ENCODE data around the gene UTP14C.

DNA sequence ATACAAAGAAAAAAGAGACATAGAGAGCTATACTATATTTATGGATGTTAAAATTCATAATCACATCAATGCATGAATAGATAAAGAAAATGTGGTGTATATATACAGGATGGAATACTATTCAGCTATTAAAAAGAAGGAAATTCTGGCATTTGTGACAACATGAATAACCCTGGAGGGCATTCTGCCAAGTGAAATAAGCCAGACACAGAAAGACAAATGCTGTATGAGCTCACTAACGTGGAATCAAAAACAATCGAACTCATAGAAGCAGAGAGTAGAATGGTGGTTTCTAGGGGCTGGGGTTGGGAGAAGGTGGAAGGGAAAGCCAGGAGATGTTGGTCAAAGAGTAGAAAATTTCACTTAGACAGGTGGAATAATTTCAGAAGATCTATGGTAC is 24.0 kb downstream of the UTP14C start:
- TF ChIP-seq, protein P1, sequence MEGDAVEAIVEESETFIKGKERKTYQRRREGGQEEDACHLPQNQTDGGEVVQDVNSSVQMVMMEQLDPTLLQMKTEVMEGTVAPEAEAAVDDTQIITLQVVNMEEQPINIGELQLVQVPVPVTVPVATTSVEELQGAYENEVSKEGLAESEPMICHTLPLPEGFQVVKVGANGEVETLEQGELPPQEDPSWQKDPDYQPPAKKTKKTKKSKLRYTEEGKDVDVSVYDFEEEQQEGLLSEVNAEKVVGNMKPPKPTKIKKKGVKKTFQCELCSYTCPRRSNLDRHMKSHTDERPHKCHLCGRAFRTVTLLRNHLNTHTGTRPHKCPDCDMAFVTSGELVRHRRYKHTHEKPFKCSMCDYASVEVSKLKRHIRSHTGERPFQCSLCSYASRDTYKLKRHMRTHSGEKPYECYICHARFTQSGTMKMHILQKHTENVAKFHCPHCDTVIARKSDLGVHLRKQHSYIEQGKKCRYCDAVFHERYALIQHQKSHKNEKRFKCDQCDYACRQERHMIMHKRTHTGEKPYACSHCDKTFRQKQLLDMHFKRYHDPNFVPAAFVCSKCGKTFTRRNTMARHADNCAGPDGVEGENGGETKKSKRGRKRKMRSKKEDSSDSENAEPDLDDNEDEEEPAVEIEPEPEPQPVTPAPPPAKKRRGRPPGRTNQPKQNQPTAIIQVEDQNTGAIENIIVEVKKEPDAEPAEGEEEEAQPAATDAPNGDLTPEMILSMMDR (IDR thresholded peaks at IDR 0.05): no peak
- no peak for TF ChIP-seq POLR2A (IDR thresholded peaks at IDR 0.05)
